Urinary bladder (tissue), 4 donors: Measurements from ENCODE around the gene FEM1C. TPM values are rescaled to one million over a fixed set of nuclear protein-coding genes. Genes with fewer than 3 reads are reported as not detected.
"Not testable (repeated sequence)": the region's sequence is repeated elsewhere in the genome, so short reads cannot be mapped to it uniquely, and the experiment has no call there.

ENCODE experiments used
- DNase-seq: peaks from one replicate; pipeline ENCODE4 v3.0.0-alpha.2; 2015; ENCODE audit errors: extremely low spot score
- H3K27ac ChIP-seq: one replicate; pipeline ENCODE4 v1.5.1; 2013; ENCODE audit warnings: low read depth, mild to moderate bottlenecking, moderate library complexity
- H3K36me3 ChIP-seq: one replicate; pipeline ENCODE4 v1.6.1; 2013; ENCODE audit warnings: mild to moderate bottlenecking, moderate library complexity; ENCODE audit not compliant: insufficient read depth
- H3K4me1 ChIP-seq: one replicate; pipeline ENCODE4 v1.6.1; 2013; ENCODE audit warnings: mild to moderate bottlenecking, moderate library complexity; ENCODE audit not compliant: insufficient read depth
- H3K4me3 ChIP-seq: one replicate; pipeline ENCODE4 v1.5.1; 2013; ENCODE audit warnings: low read depth, low read length
- WGBS: extraction: QIAGEN DNeasy Blood & Tissue Kit; methylation state at CpG from one replicate; pipeline ENCODE4 v1.1.7; 2013; 5-methylcytosine and 5-hydroxymethylcytosine counted together
- polyA plus RNA-seq: library from polyadenylated mRNA; stranded (reverse); fragments of 200-250 nt; gene quantifications from one replicate; pipeline ENCODE4 v1.2.3, GENCODE V29; 2013
- total RNA-seq: library from RNA; depleted of rRNA; stranded (reverse); fragments of >200 nt; gene quantifications from one replicate; pipeline ENCODE4 v1.2.3, GENCODE V29; 2014
- donor health status: healthy with polysubstance abuse.
- donor health status: healthy.

FEM1C gene
- total and polyA plus RNA-seq, 2 donors: 11.0 to 42.1 TPM

- Histone ChIP-seq H3K4me1 (no peaks in the 10 kb centered on the region), H3K27ac (no peak overlapping the region), H3K4me3 (no peak overlapping the region), H3K36me3 (no peaks in the 10 kb centered on the region)
- no peak for DNase-seq
- 55% methylated on average over 6 of the region's 6 CpGs for WGBS
Observed at GRCh38 chr5:115494570-115495289, 49.8 kb downstream of the FEM1C start.

- no peak for DNase-seq
- Histone ChIP-seq H3K27ac (no peak overlapping the region), H3K4me1 (no peaks in the 10 kb centered on the region), H3K4me3 (no peak overlapping the region), H3K36me3 (no peaks in the 10 kb centered on the region)
- 88% methylated on average over 2 of the region's 2 CpGs for WGBS
Observed at GRCh38 chr5:115490596-115490995, 54.0 kb downstream of the FEM1C start.

GRCh38 chr5:115489733-115490132 lies 54.8 kb downstream of the FEM1C start:
- no peak for DNase-seq
- no peaks in the 10 kb centered on the region for H3K36me3 ChIP-seq
- no peak overlapping the region for H3K4me3 ChIP-seq
- H3K4me1 ChIP-seq: no peaks in the 10 kb centered on the region
- H3K27ac ChIP-seq: no peak overlapping the region

- Histone ChIP-seq H3K27ac (no peak overlapping the region), H3K4me3 (no peak overlapping the region), H3K4me1 (no peaks in the 10 kb centered on the region), H3K36me3 (no peaks in the 10 kb centered on the region)
- no peak for DNase-seq
Observed at GRCh38 chr5:115487756-115488155, 56.8 kb downstream of the FEM1C start.

GRCh38 chr5:115487168-115487567 lies 57.4 kb downstream of the FEM1C start:
- DNase-seq: no peak
- Histone ChIP-seq H3K4me3 (no peak overlapping the region), H3K4me1 (no peaks in the 10 kb centered on the region), H3K27ac (no peak overlapping the region), H3K36me3 (no peaks in the 10 kb centered on the region)
- 71% methylated on average over 4 of the region's 4 CpGs for WGBS

- WGBS: 94% methylated on average over 2 of the region's 2 CpGs
- DNase-seq: no peak
- Histone ChIP-seq H3K4me3 (no peak overlapping the region), H3K36me3 (no peaks in the 10 kb centered on the region), H3K4me1 (no peaks in the 10 kb centered on the region), H3K27ac (no peak overlapping the region)
Observed at GRCh38 chr5:115486728-115487127, 57.8 kb downstream of the FEM1C start.

GRCh38 chr5:115484368-115484767 lies 60.2 kb downstream of the FEM1C start:
- H3K27ac ChIP-seq: no peak overlapping the region
- DNase-seq: no peak
- 80% methylated on average over 4 of the region's 4 CpGs for WGBS
- H3K4me3 ChIP-seq: no peak overlapping the region
- no peaks in the 10 kb centered on the region for H3K36me3 ChIP-seq
- no peaks in the 10 kb centered on the region for H3K4me1 ChIP-seq

GRCh38 chr5:115480900-115481299 lies 63.7 kb downstream of the FEM1C start:
- no peak for DNase-seq

GRCh38 chr5:115480271-115480670 lies 64.3 kb downstream of the FEM1C start:
- 82% methylated on average over 4 of the region's 4 CpGs for WGBS
- DNase-seq: no peak
- no peak overlapping the region for H3K4me3 ChIP-seq
- no peaks in the 10 kb centered on the region for H3K4me1 ChIP-seq
- no peak overlapping the region for H3K27ac ChIP-seq
- H3K36me3 ChIP-seq: no peaks in the 10 kb centered on the region

More at GRCh38 chr5:115480900-115481299, 63.7 kb downstream of the FEM1C start:
- H3K4me1 ChIP-seq: no peaks in the 10 kb centered on the region
- no peaks in the 10 kb centered on the region for H3K36me3 ChIP-seq
- no peak overlapping the region for H3K4me3 ChIP-seq
- no peak overlapping the region for H3K27ac ChIP-seq

GRCh38 chr5:115479166-115479873 lies 65.3 kb downstream of the FEM1C start:
- H3K4me3 ChIP-seq, H3K36me3 ChIP-seq, DNase-seq, H3K4me1 ChIP-seq, H3K27ac ChIP-seq: not testable (repeated sequence)
- WGBS: 84% methylated on average over 2 of the region's 2 CpGs

GRCh38 chr5:115478281-115478680 lies 66.3 kb downstream of the FEM1C start:
- H3K4me3 ChIP-seq: no peak overlapping the region
- H3K27ac ChIP-seq: no peak overlapping the region
- 46% methylated on average over 2 of the region's 2 CpGs for WGBS
- H3K4me1 ChIP-seq: no peaks in the 10 kb centered on the region
- no peaks in the 10 kb centered on the region for H3K36me3 ChIP-seq
- DNase-seq: no peak

GRCh38 chr5:115477581-115477980 lies 67.0 kb downstream of the FEM1C start:
- H3K4me1 ChIP-seq: no peaks in the 10 kb centered on the region
- WGBS: 83% methylated on average over 7 of the region's 7 CpGs
- no peak for DNase-seq
- H3K4me3 ChIP-seq: no peak overlapping the region
- H3K27ac ChIP-seq: no peak overlapping the region
- H3K36me3 ChIP-seq: no peaks in the 10 kb centered on the region

GRCh38 chr5:115475788-115476187 lies 68.8 kb downstream of the FEM1C start:
- H3K27ac ChIP-seq: no peak overlapping the region
- no peaks in the 10 kb centered on the region for H3K36me3 ChIP-seq
- no peaks in the 10 kb centered on the region for H3K4me1 ChIP-seq
- no peak for DNase-seq
- H3K4me3 ChIP-seq: no peak overlapping the region

- Histone ChIP-seq H3K36me3 (no peaks in the 10 kb centered on the region), H3K4me1 (no peaks in the 10 kb centered on the region), H3K4me3 (no peak overlapping the region), H3K27ac (no peak overlapping the region)
- 26% methylated on average over 6 of the region's 6 CpGs for WGBS
- no peak for DNase-seq
Observed at GRCh38 chr5:115472271-115473025, 72.1 kb downstream of the FEM1C start.
